ENCODE results near the gene S100A5. TPM values are rescaled to one million over a fixed set of nuclear protein-coding genes. Genes with fewer than 3 reads are reported as not detected.

The S100A5 gene
- total RNA-seq, 1 experiment from 2014 or later = not detected

DNA sequence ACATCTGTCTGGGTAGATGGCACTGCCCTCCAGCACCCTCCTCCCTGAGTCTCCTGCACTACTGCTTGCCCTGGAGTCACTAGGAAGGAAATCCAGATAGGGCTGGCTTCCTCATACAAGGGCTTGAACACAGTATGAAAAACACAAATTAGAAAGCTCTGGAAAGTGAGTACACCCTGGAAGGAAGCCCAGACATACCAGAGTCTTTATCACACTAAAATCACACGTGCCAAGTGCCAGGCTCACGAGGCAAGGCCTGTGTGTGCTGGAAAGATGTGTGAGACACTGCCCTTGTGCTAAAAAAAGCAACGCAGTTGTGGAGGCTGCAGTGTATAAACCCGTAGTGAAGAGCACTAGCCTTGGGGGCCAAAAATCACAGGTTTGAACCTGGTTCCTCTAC is 52.0 kb downstream of the S100A5 start:
- Mint-ChIP-seq H3K4me1 (peaks cover 11 to 22% of the 10 kb centered on the region in 2 experiments), H3K27me3 (ENCODE audit: low read depth) (no peaks in the 10 kb centered on the region; the same call in 1 of the 2 replicates), H3K9me3 (no peaks in the 10 kb centered on the region; a peak in 1 of 5 replicates), H3K36me3 (ENCODE audit: insufficient read depth in 1 of 3, low read depth in 3 of 3) (no peaks in the 10 kb centered on the region), H3K27ac (no peak overlapping the region), H3K4me3 (no peak overlapping the region)
- Histone ChIP-seq H2BK20ac (ENCODE audit: low read depth, low read length, poor library complexity, severe bottlenecking) (no peak overlapping the region), H3K56ac (ENCODE audit: insufficient read length, low read depth, low read length) (no peak overlapping the region), H2BK5ac (ENCODE audit: insufficient read length, low read length) (no peak overlapping the region), H3K14ac (ENCODE audit: insufficient read depth, low read length) (no peak overlapping the region), H3K27me3 (ENCODE audit: insufficient read depth, low read length) (no peaks in the 10 kb centered on the region), H3K4ac (ENCODE audit: low read depth, low read length) (no peak overlapping the region), H3K4me2 (ENCODE audit: insufficient read depth, insufficient read length, low read length) (no peak overlapping the region), H4K20me1 (ENCODE audit: control insufficient read depth, insufficient read depth, insufficient read length) (no peaks in the 10 kb centered on the region), H3K27ac (ENCODE audit: insufficient read length, low read depth, low read length) (no peak overlapping the region), H3K23me2 (ENCODE audit: insufficient read length, low read depth, low read length, poor library complexity, severe bottlenecking) (no peaks in the 10 kb centered on the region), H4K91ac (ENCODE audit: insufficient read length, low read depth, low read length) (no peak overlapping the region), H2BK120ac (ENCODE audit: low read depth, low read length, poor library complexity, severe bottlenecking) (no peak overlapping the region), H4K5ac (ENCODE audit: insufficient read length, low read depth, low read length) (no peak overlapping the region), H2BK15ac (ENCODE audit: low read depth, low read length) (no peak overlapping the region), H3K79me2 (ENCODE audit: insufficient read depth, low read length) (no peaks in the 10 kb centered on the region), H3K23ac (ENCODE audit: insufficient read length, low read depth, low read length) (no peak overlapping the region), H3K18ac (ENCODE audit: insufficient read length, low read depth, low read length) (no peak overlapping the region), H3K4me1 (ENCODE audit: insufficient read depth, low read length) (peaks cover 2% of the 10 kb centered on the region; the same call in 1 of the 2 replicates), H3K9ac (ENCODE audit: extremely low read depth, insufficient read length, low read length) (no peak overlapping the region), H3K79me1 (ENCODE audit: insufficient read depth, low read depth, low read length, poor library complexity, severe bottlenecking) (no peaks in the 10 kb centered on the region), H2AK5ac (ENCODE audit: insufficient read length, low read length) (no peak overlapping the region), H3K9me3 (ENCODE audit: control insufficient read depth, low read depth, low read length) (no peaks in the 10 kb centered on the region), H4K8ac (replicated peaks; ENCODE audit: insufficient read length, low read depth, low read length) (no peak overlapping the region), H2BK12ac (ENCODE audit: insufficient read length, low read depth, low read length) (no peak overlapping the region), H2AFZ (ENCODE audit: low read length) (no peak overlapping the region), H3T11ph (ENCODE audit: low read length) (no peak overlapping the region)
- TF ChIP-seq, protein P1, sequence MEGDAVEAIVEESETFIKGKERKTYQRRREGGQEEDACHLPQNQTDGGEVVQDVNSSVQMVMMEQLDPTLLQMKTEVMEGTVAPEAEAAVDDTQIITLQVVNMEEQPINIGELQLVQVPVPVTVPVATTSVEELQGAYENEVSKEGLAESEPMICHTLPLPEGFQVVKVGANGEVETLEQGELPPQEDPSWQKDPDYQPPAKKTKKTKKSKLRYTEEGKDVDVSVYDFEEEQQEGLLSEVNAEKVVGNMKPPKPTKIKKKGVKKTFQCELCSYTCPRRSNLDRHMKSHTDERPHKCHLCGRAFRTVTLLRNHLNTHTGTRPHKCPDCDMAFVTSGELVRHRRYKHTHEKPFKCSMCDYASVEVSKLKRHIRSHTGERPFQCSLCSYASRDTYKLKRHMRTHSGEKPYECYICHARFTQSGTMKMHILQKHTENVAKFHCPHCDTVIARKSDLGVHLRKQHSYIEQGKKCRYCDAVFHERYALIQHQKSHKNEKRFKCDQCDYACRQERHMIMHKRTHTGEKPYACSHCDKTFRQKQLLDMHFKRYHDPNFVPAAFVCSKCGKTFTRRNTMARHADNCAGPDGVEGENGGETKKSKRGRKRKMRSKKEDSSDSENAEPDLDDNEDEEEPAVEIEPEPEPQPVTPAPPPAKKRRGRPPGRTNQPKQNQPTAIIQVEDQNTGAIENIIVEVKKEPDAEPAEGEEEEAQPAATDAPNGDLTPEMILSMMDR (conservative IDR thresholded peaks at IDR 0.05) = no peak
- DNase-seq = no peak
- WGBS (ENCODE audit: extremely low coverage, insufficient read length, low lambda C conversion rate) = no CpG with 5 or more reads among the region's 4 CpGs
